ENCODE data around the gene APOBR.

The APOBR gene

DNA sequence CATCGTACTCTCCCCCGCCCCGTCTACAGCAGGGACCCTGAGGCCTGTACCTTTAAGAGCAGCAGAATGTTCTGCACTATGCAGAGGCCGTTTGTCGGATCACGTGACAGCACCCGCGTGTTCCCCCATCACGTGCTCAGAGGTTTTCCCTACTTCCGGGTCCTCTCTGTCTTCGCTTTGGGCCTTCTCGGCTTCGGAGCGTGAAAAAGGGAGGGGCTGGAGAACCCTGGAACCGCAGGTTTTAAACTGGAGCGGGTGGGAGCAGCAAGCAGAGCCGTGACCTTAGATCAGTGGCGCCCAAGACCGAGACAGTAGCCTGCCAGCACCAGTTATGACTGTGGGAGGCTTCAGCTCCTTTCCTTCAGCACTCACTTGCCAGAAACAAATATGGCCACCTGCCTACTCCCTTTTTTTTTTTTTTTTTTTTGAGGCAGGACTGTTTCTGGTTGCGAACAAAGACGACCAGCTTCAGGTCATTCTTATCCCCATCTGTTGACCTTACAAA lies 2.4 kb upstream of the APOBR start, which contains the start of gene CLN3:
CLN3 (minus strand) TSS at position 105 of the 505 bp plus-strand sequence. CDS start 315 bp downstream, outside the sequence.
- no peak for TF ChIP-seq CTCF (IDR thresholded peaks at IDR 0.05; ENCODE audit: low read length)
- no peak for TF ChIP-seq EZH2phosphoT487 (IDR thresholded peaks at IDR 0.05; ENCODE audit: low read length)
- TF ChIP-seq EZH2 (optimal IDR thresholded peaks at IDR 0.05; ENCODE audit: low read depth, low read length) = no peak

GRCh38 chr16:28492511-28492910 lies 1.9 kb upstream of the APOBR start:
- no peak for DNase-seq
- peak overlapping the region; percentile 93; the same call in 1 of the 2 replicates for H3K4me2 ChIP-seq (ENCODE audit: low read depth, low read length)
- TF ChIP-seq EZH2 (optimal IDR thresholded peaks at IDR 0.05; ENCODE audit: low read depth, low read length) = no peak
- TF ChIP-seq EZH2phosphoT487 (IDR thresholded peaks at IDR 0.05; ENCODE audit: low read length) = no peak
- peaks cover 7% of the 10 kb centered on the region for H3K79me2 ChIP-seq (ENCODE audit: low read length)
- H3K27me3 ChIP-seq (replicated peaks; ENCODE audit: insufficient read depth, low read length) = no peaks in the 10 kb centered on the region
- peak overlapping the region; percentile 99 for H2AFZ ChIP-seq (ENCODE audit: low read length)
- no peaks in the 10 kb centered on the region for H4K20me1 ChIP-seq (ENCODE audit: insufficient read depth, low read length)
- H3K4me1 ChIP-seq (ENCODE audit: low read length) = peaks cover 14% of the 10 kb centered on the region
- H3F3A ChIP-seq (ENCODE audit: insufficient read depth, low read length) = 0 out of 2 replicates have a peak, but pooled peaks cover 3% of the 10 kb centered on the region
- H3K9me3 ChIP-seq (replicated peaks; ENCODE audit: insufficient read depth, low read length) = no peaks in the 10 kb centered on the region
- peak overlapping the region; percentile 85; the same call in 1 of the 2 replicates for H3K9ac ChIP-seq (ENCODE audit: low read length)
- peak overlapping the region; percentile 99; the same call in 1 of the 2 replicates for H3K4me3 ChIP-seq (ENCODE audit: low read length)
- peak overlapping the region; percentile 84; the same call in 1 of the 2 replicates for H3K27ac ChIP-seq (ENCODE audit: low read length)
- no peaks in the 10 kb centered on the region for H3K9me2 ChIP-seq (replicated peaks; ENCODE audit: insufficient read depth, low read length)
- H3K36me3 ChIP-seq (replicated peaks; ENCODE audit: insufficient read depth, low read length) = no peaks in the 10 kb centered on the region

More for the DNA sequence above, 2.4 kb upstream of the APOBR start, which contains the start of gene CLN3:
- Histone ChIP-seq H4K20me1 (ENCODE audit: insufficient read depth, low read length) (no peaks in the 10 kb centered on the region), H3K79me2 (ENCODE audit: low read length) (peaks cover 7% of the 10 kb centered on the region), H3K4me1 (ENCODE audit: low read length) (peaks cover 14% of the 10 kb centered on the region), H2AFZ (ENCODE audit: low read length) (peak within 1 kb of the TSS; percentile 99), H3K9me3 (replicated peaks; ENCODE audit: insufficient read depth, low read length) (no peaks in the 10 kb centered on the region), H3K27me3 (replicated peaks; ENCODE audit: insufficient read depth, low read length) (no peaks in the 10 kb centered on the region), H3K9ac (ENCODE audit: low read length) (peak within 1 kb of the TSS; percentile 85), H3K9me2 (replicated peaks; ENCODE audit: insufficient read depth, low read length) (no peaks in the 10 kb centered on the region), H3F3A (ENCODE audit: insufficient read depth, low read length) (0 out of 2 replicates have a peak, but pooled peaks cover 3% of the 10 kb centered on the region), H3K4me2 (ENCODE audit: low read depth, low read length) (peak within 1 kb of the TSS; percentile 93), H3K27ac (ENCODE audit: low read length) (peak within 1 kb of the TSS; percentile 84), H3K4me3 (ENCODE audit: low read length) (peak within 1 kb of the TSS; percentile 99), H3K36me3 (replicated peaks; ENCODE audit: insufficient read depth, low read length) (no peaks in the 10 kb centered on the region)
- DNase-seq = peak; percentile 97

DNA sequence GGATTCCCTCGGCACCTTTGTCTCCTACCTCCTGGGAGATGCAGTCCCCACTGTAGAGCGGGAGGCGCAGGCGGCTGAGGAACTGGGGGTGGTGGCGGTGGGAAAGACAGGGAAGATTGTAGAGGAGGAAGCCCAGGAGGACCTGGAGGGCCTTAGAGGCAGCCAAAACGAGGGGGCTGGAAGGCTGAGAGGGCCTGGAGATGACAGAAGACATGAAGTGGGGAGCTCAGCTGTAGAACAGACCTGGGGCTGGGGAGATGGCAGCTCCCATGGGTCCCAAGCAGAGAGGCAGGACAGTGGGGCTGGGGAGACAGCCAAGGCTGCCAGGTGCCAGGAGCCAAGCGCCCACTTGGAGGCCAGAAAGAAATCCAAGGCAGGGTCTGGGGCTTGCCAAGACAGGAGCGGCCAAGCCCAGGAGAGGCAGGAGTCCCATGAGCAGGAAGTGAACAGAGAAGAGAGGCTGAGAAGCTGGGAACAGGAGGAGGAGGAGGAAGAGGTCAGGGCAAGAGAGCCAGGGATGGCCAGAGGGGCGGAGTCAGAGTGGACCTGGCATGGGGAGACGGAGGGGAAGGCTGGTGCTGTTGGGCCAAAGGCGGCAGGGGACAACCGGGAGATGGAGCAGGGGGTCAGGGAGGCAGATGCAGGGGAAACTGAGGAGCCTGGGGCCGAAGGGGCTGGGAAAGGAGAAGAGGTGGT lies 803 bp downstream of the APOBR start:
- no peak for DNase-seq
- Histone ChIP-seq H3K27me3 (replicated peaks; ENCODE audit: insufficient read depth, low read length) (no peaks in the 10 kb centered on the region; the same call in 1 of the 2 replicates), H3K79me2 (ENCODE audit: low read length) (peaks cover 7% of the 10 kb centered on the region), H3K4me2 (ENCODE audit: low read depth, low read length) (no peak overlapping the region), H3K9ac (ENCODE audit: low read length) (no peak overlapping the region), H3K4me1 (ENCODE audit: low read length) (peaks cover 14% of the 10 kb centered on the region), H3F3A (ENCODE audit: insufficient read depth, low read length) (0 out of 2 replicates have a peak, but pooled peaks cover 3% of the 10 kb centered on the region), H4K20me1 (ENCODE audit: insufficient read depth, low read length) (no peaks in the 10 kb centered on the region), H3K4me3 (ENCODE audit: low read length) (no peak overlapping the region), H3K9me3 (replicated peaks; ENCODE audit: insufficient read depth, low read length) (no peaks in the 10 kb centered on the region), H3K36me3 (replicated peaks; ENCODE audit: insufficient read depth, low read length) (no peaks in the 10 kb centered on the region), H3K27ac (ENCODE audit: low read length) (no peak overlapping the region), H2AFZ (ENCODE audit: low read length) (0 out of 2 replicates have a peak overlapping the region, but pooled peaks have one; percentile 87), H3K9me2 (replicated peaks; ENCODE audit: insufficient read depth, low read length) (no peaks in the 10 kb centered on the region)
- TF ChIP-seq EZH2phosphoT487 (IDR thresholded peaks at IDR 0.05; ENCODE audit: low read length) (no peak), EZH2 (optimal IDR thresholded peaks at IDR 0.05; ENCODE audit: low read depth, low read length) (no peak), CTCF (IDR thresholded peaks at IDR 0.05; ENCODE audit: low read length) (no peak)
